KMS-11 (cell line): Measurements from ENCODE around the gene FHOD3.
A peak's percentile ranks its signal among the peaks of the same experiment; 100 is the strongest.

Experiments
- H2AFZ ChIP-seq: fragments of 200-600 bp; sonication (generic); 2 replicates; pipeline ENCODE4 v1.6.1; 2016; ENCODE audit warnings: antibody characterized with exemption, mixed run types, low read depth
- H3K27ac ChIP-seq: fragments of 200-600 bp; sonication (generic); 2 replicates; pipeline ENCODE4 v1.6.1; 2016; ENCODE audit warnings: mild to moderate bottlenecking, mixed run types
- H3K27me3 ChIP-seq: fragments of 200-600 bp; sonication (generic); 2 replicates; pipeline ENCODE4 v1.6.1; 2017; ENCODE audit warnings: mild to moderate bottlenecking, low read depth, mixed run types, moderate library complexity; ENCODE audit not compliant: insufficient read depth
- H3K36me3 ChIP-seq: fragments of 200-600 bp; sonication (generic); 2 replicates; pipeline ENCODE4 v1.6.1; 2017; ENCODE audit warnings: mild to moderate bottlenecking, mixed run types; ENCODE audit not compliant: insufficient read depth
- H3K4me1 ChIP-seq: fragments of 200-600 bp; sonication (generic); 2 replicates; pipeline ENCODE4 v1.6.1; 2016; ENCODE audit warnings: mild to moderate bottlenecking, low read depth, mixed run types; ENCODE audit not compliant: poor library complexity, severe bottlenecking
- H3K4me2 ChIP-seq: fragments of 200-600 bp; sonication (generic); 2 replicates; pipeline ENCODE4 v1.7.0; 2016; ENCODE audit warnings: mild to moderate bottlenecking, mixed run types
- H3K4me3 ChIP-seq: fragments of 200-600 bp; sonication (generic); IDR thresholded peaks from 2 replicates; pipeline ENCODE4 v1.6.1; 2017; ENCODE audit warnings: low read depth, low read length, mixed read lengths; ENCODE audit not compliant: insufficient read depth
- H3K79me2 ChIP-seq: fragments of 200-600 bp; sonication (generic); 2 replicates; pipeline ENCODE4 v1.6.1; 2016; ENCODE audit warnings: low read depth, mixed run types; ENCODE audit not compliant: insufficient read depth
- H3K9ac ChIP-seq: fragments of 200-600 bp; sonication (generic); 2 replicates; pipeline ENCODE4 v1.6.1; 2016; ENCODE audit warnings: mild to moderate bottlenecking, mixed run types
- H4K20me1 ChIP-seq: fragments of 200-600 bp; sonication (generic); 2 replicates; pipeline ENCODE4 v1.6.1; 2016; ENCODE audit warnings: mild to moderate bottlenecking, mixed run types; ENCODE audit not compliant: insufficient read depth
- TF ChIP-seq, protein P1 (sequence below): fragments of 200-600 bp; sonication (generic); conservative IDR thresholded peaks from 2 replicates; pipeline ENCODE4 v1.6.1; 2017; ENCODE audit warnings: low read depth, mild to moderate bottlenecking, antibody characterized with exemption, low read length, moderate library complexity, mixed read lengths

Gene FHOD3

DNA sequence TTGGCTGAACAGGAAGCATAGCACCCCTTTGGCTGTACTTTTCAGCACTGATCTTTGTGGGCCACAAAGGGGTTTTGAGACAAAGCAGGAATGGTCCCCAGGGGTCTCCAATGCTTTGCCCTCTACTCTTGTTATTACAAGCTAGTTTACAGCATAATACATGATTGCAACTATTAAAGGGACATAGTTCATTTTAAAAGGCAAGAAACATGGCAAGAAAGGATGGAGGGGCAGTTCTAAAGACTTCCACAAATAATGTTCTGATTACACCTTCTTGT lies 196.6 kb downstream of the FHOD3 start:
- Histone ChIP-seq H3K4me3 (no peak overlapping the region), H4K20me1 (no peaks in the 10 kb centered on the region), H2AFZ (no peak overlapping the region), H3K36me3 (no peaks in the 10 kb centered on the region), H3K9ac (no peak overlapping the region), H3K27ac (no peak overlapping the region), H3K79me2 (no peaks in the 10 kb centered on the region), H3K4me1 (peaks cover 12% of the 10 kb centered on the region), H3K4me2 (no peak overlapping the region), H3K27me3 (no peaks in the 10 kb centered on the region)
- TF ChIP-seq, protein P1, sequence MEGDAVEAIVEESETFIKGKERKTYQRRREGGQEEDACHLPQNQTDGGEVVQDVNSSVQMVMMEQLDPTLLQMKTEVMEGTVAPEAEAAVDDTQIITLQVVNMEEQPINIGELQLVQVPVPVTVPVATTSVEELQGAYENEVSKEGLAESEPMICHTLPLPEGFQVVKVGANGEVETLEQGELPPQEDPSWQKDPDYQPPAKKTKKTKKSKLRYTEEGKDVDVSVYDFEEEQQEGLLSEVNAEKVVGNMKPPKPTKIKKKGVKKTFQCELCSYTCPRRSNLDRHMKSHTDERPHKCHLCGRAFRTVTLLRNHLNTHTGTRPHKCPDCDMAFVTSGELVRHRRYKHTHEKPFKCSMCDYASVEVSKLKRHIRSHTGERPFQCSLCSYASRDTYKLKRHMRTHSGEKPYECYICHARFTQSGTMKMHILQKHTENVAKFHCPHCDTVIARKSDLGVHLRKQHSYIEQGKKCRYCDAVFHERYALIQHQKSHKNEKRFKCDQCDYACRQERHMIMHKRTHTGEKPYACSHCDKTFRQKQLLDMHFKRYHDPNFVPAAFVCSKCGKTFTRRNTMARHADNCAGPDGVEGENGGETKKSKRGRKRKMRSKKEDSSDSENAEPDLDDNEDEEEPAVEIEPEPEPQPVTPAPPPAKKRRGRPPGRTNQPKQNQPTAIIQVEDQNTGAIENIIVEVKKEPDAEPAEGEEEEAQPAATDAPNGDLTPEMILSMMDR: no peak

DNA sequence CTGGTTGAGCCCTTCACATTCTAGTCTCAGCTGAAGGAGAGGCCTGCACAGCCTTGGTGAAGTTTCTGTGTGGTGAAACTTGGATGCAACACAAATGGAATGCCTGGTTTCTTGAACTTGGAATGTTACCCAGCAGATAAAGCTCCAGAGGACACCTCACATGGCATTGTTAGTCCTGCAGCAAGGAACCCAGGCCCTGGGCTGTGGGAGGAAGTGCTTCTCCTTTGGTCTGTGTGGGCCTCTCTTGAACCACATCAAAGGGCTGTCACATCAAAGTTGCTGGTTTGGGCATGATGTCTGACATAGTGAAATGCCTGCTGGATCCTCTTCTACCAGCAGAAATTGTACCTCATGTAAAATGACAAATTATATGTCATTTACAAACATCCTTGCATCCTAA lies 198.5 kb downstream of the FHOD3 start:
- Histone ChIP-seq H2AFZ (no peak overlapping the region), H3K9ac (no peak overlapping the region), H3K4me1 (peaks cover 12% of the 10 kb centered on the region), H3K36me3 (no peaks in the 10 kb centered on the region), H3K27me3 (no peaks in the 10 kb centered on the region), H4K20me1 (no peaks in the 10 kb centered on the region), H3K4me2 (0 out of 2 replicates have a peak overlapping the region, but pooled peaks have one; percentile 23), H3K27ac (no peak overlapping the region), H3K4me3 (no peak overlapping the region), H3K79me2 (no peaks in the 10 kb centered on the region)
- TF ChIP-seq, protein P1: no peak

DNA sequence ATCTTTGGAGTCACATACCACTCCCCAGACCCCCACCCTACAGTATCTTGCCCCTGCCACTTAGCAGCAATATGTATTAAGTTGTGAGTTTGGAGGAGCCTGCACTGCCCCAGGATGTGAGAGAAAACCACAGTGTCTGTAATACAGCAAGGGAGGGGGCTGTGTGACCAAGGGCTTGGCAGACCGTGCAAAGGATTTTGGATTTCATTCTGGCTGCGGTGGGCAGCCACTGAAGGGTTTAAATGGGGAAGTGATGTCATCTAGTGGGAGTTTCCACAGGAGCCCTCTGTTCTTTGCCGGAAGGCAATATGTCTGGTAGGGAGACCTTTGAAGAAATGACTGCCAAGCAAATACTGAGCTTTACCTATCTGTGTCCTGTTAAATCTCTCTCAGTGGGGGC lies 202.4 kb downstream of the FHOD3 start:
- H3K4me1 ChIP-seq: peaks cover 12% of the 10 kb centered on the region
- no peak overlapping the region for H2AFZ ChIP-seq
- H3K4me2 ChIP-seq: no peak overlapping the region
- H3K9ac ChIP-seq: no peak overlapping the region
- H3K4me3 ChIP-seq: no peak overlapping the region
- H3K36me3 ChIP-seq: no peaks in the 10 kb centered on the region
- no peaks in the 10 kb centered on the region for H4K20me1 ChIP-seq
- TF ChIP-seq, protein P1: no peak
- no peaks in the 10 kb centered on the region for H3K79me2 ChIP-seq
- H3K27me3 ChIP-seq: no peaks in the 10 kb centered on the region
- no peak overlapping the region for H3K27ac ChIP-seq

DNA sequence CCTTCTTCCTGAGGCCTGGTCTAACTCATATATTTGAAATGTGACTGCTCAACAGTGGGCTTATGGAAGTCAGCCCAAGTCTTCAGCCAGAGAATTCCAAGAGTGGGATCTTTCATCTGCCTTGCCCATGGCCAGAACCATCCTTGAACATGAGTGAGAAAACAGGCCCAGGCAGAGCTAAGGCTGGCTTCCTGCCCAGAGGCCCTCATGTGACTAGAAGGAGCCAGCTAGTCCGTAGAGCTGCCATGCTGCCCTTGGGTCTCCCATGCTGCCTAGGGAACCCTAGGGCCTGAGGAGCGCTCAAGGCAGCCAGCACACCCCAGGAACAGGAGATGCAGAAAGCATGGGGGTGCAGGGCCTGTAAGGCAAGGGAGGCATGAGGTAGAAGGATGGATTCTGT lies 203.6 kb downstream of the FHOD3 start:
- no peaks in the 10 kb centered on the region for H4K20me1 ChIP-seq
- no peaks in the 10 kb centered on the region for H3K79me2 ChIP-seq
- H3K9ac ChIP-seq: no peak overlapping the region
- no peak overlapping the region for H2AFZ ChIP-seq
- H3K27me3 ChIP-seq: no peaks in the 10 kb centered on the region
- H3K4me1 ChIP-seq: peaks cover 8% of the 10 kb centered on the region
- TF ChIP-seq, protein P1: no peak
- no peak overlapping the region for H3K4me2 ChIP-seq
- H3K4me3 ChIP-seq: no peak overlapping the region
- no peaks in the 10 kb centered on the region for H3K36me3 ChIP-seq
- H3K27ac ChIP-seq: no peak overlapping the region

DNA sequence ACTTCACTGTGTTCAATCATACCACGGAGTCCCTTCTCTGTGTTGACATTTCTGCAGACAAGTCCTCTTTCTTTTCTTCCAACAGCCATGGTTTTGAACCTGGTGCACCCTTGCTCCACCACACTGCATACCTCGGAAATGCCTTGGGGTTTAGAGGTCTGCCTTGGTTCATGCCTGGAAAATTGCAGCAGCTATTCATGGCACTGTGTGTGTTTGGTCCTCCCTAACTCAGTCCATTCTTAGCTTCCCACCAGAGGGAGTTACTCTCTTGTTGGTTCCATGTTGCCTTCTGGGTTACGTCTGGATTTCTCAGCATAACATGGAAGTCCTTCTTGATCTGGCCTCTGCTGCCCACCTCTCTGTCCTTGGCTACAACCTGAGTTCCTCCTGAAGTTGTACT lies 206.0 kb downstream of the FHOD3 start:
- Histone ChIP-seq H3K4me3 (no peak overlapping the region), H3K4me2 (no peak overlapping the region), H3K27me3 (no peaks in the 10 kb centered on the region), H4K20me1 (no peaks in the 10 kb centered on the region), H3K27ac (no peak overlapping the region), H2AFZ (no peak overlapping the region), H3K36me3 (no peaks in the 10 kb centered on the region), H3K9ac (no peak overlapping the region), H3K4me1 (no peaks in the 10 kb centered on the region), H3K79me2 (no peaks in the 10 kb centered on the region)
- TF ChIP-seq, protein P1: no peak
